ENCODE data around the gene CTNNA1. TPM values are rescaled to one million over a fixed set of nuclear protein-coding genes. Genes with fewer than 3 reads are reported as not detected.

Gene CTNNA1
- total RNA-seq, 1 donor from 2014 or later = 282 TPM

DNA sequence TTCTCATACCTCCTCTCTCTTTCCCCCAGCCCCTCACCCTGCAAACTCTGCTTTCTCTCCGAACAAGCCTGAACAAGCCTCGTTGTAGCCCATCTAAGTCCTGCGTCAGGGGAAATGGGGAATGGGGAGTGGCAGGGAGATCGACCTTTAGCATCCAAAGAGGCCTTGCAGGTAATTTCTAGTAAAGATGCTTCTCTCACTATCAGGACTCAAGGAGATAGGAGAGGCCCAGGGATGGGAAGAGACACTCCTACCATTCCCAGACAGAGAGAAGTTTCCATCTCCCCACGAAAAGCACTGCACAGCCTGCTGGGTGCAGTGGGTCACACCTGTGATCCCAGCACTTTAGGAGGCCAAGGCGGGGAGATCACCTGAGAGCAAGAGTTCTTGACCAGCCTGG, 44.4 kb upstream of the CTNNA1 start:
- peaks cover 28% of the 10 kb centered on the region for H3K4me1 Mint-ChIP-seq
- H3K27me3 Mint-ChIP-seq (ENCODE audit: low read depth) = no peaks in the 10 kb centered on the region
- H3K36me3 Mint-ChIP-seq (ENCODE audit: low read depth) = no peaks in the 10 kb centered on the region
- no peaks in the 10 kb centered on the region for H3K9me3 Mint-ChIP-seq
- no peak for DNase-seq (ENCODE audit: low read depth, low spot score)
- H3K4me3 Mint-ChIP-seq = no peak overlapping the region
- H3K27ac Mint-ChIP-seq (ENCODE audit: unreplicated experiment) = no peak overlapping the region
- TF ChIP-seq, protein P1, sequence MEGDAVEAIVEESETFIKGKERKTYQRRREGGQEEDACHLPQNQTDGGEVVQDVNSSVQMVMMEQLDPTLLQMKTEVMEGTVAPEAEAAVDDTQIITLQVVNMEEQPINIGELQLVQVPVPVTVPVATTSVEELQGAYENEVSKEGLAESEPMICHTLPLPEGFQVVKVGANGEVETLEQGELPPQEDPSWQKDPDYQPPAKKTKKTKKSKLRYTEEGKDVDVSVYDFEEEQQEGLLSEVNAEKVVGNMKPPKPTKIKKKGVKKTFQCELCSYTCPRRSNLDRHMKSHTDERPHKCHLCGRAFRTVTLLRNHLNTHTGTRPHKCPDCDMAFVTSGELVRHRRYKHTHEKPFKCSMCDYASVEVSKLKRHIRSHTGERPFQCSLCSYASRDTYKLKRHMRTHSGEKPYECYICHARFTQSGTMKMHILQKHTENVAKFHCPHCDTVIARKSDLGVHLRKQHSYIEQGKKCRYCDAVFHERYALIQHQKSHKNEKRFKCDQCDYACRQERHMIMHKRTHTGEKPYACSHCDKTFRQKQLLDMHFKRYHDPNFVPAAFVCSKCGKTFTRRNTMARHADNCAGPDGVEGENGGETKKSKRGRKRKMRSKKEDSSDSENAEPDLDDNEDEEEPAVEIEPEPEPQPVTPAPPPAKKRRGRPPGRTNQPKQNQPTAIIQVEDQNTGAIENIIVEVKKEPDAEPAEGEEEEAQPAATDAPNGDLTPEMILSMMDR (conservative IDR thresholded peaks at IDR 0.05) = no peak

DNA sequence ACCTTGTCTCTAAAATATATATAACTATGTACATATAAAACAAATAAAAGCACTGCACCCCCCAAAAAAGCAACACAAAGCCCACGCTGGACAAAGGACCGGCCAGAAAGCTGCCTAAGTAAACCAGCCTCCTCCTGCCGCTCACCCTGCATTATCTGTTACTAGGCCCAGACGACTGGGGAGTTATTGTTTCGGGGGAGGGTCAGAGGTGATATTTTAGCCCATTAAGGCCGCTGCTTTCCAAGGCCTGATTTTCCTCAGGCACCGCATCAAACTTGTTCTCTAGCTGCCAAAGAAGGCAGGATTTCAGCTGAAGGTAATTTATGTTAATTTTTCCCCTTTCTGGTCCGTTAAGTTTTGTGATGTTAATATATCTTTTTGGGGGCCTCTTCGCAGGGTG, 44.0 kb upstream of the CTNNA1 start:
- TF ChIP-seq, protein P1 (conservative IDR thresholded peaks at IDR 0.05) = no peak
- Mint-ChIP-seq H3K9me3 (no peaks in the 10 kb centered on the region), H3K4me1 (peaks cover 28% of the 10 kb centered on the region), H3K27me3 (ENCODE audit: low read depth) (no peaks in the 10 kb centered on the region), H3K36me3 (ENCODE audit: low read depth) (no peaks in the 10 kb centered on the region), H3K4me3 (no peak overlapping the region), H3K27ac (ENCODE audit: unreplicated experiment) (no peak overlapping the region)
- no peak for DNase-seq (ENCODE audit: low read depth, low spot score)

DNA sequence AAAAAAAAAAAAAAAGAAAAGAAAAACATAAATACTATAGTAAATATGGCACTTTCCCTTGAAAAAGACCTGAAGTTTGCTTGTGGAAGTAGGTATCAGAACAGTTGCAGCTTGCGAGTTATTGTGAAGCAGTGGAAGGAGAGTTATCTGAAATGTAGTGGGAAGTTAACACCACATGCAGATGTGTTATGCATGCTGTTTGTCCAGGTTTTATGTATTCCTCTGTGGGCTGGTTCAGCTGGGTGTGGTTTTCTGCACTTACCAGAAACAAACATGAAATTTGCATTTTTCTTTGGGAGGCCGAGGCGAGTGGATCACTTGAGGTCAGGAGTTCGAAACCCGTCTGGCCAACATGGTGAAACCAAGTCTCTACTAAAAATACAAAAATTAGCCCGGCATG, 42.1 kb upstream of the CTNNA1 start:
- no peak for DNase-seq (ENCODE audit: low read depth, low spot score)
- TF ChIP-seq, protein P1 (conservative IDR thresholded peaks at IDR 0.05) = no peak
- H3K9me3 Mint-ChIP-seq = no peaks in the 10 kb centered on the region

DNA sequence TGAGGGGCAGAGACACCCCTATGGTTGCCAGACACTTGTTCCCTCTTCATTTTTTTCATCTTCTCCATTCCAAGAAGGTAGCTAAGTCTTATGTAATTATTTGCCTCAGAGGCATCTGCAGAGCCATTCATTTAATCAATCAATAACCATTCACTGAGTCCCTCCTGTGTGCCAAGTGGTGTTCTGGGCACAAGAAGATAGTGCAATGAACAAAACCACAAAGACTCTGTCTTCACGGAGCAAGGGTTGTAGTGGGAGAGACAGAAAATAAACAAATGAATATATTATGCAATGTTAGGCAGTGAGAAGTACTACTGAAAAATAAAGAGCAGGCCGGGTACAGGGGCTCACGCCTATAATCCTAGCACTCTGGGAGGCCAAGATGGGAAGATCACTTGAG, 41.4 kb upstream of the CTNNA1 start:
- DNase-seq (ENCODE audit: low read depth, low spot score) = no peak
- H3K36me3 Mint-ChIP-seq (ENCODE audit: low read depth) = no peaks in the 10 kb centered on the region
- peaks cover 19% of the 10 kb centered on the region for H3K4me1 Mint-ChIP-seq
- peaks cover 4% of the 10 kb centered on the region for H3K27me3 Mint-ChIP-seq (ENCODE audit: low read depth)
- TF ChIP-seq, protein P1 (conservative IDR thresholded peaks at IDR 0.05) = no peak
- no peak overlapping the region for H3K27ac Mint-ChIP-seq (ENCODE audit: unreplicated experiment)
- no peak overlapping the region for H3K4me3 Mint-ChIP-seq
- no peaks in the 10 kb centered on the region for H3K9me3 Mint-ChIP-seq

More for the DNA sequence above, 42.1 kb upstream of the CTNNA1 start:
- H3K36me3 Mint-ChIP-seq (ENCODE audit: low read depth) = no peaks in the 10 kb centered on the region
- peaks cover 19% of the 10 kb centered on the region for H3K4me1 Mint-ChIP-seq
- no peak overlapping the region for H3K27ac Mint-ChIP-seq (ENCODE audit: unreplicated experiment)
- H3K27me3 Mint-ChIP-seq (ENCODE audit: low read depth) = peaks cover 4% of the 10 kb centered on the region
- H3K4me3 Mint-ChIP-seq = no peak overlapping the region

DNA sequence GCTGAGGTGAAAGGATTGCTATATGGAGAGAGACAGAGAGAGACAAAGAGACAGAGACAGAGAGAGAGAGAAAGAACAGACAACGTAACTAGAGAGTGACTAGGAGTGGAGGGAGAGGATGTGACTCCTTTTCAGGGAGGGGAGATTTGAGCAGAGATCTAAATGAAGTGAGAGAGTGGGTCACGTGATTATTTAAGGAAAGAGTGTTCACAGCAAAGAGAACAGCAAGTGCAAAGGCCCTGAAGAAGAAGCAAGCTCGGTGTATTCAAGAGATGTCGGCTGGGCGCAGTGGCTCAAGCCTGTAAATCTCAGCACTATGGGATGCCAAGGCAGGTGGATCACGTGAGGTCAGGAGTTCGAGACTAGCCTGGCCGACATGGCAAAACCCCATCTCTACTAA, 40.9 kb upstream of the CTNNA1 start:
- no peaks in the 10 kb centered on the region for H3K9me3 Mint-ChIP-seq
- no peaks in the 10 kb centered on the region for H3K36me3 Mint-ChIP-seq (ENCODE audit: low read depth)
- DNase-seq (ENCODE audit: low read depth, low spot score) = no peak
- H3K4me1 Mint-ChIP-seq = peaks cover 21% of the 10 kb centered on the region
- no peak overlapping the region for H3K4me3 Mint-ChIP-seq
- TF ChIP-seq, protein P1 (conservative IDR thresholded peaks at IDR 0.05) = no peak
- H3K27me3 Mint-ChIP-seq (ENCODE audit: low read depth) = peaks cover 4% of the 10 kb centered on the region
- H3K27ac Mint-ChIP-seq (ENCODE audit: unreplicated experiment) = no peak overlapping the region

DNA sequence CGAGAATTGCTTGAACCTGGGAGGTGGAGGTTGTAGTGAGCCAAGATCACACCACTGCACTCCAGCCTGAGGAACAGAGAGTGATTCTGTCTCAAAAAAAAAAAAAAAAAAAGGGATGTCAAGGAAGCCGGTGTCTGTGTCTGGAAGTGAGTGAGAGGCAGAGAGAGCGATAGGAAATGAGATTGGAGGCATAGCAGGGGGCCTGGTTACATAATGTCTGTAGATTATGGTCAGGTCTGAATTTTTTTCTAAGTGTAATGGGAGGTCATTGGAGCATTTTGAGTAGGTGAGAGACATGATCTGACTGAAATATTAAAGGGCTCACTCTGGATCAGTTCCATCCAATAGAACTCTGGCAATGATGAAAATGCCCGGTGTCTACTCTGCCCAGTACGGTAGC, 40.4 kb upstream of the CTNNA1 start:
- Mint-ChIP-seq H3K4me3 (no peak overlapping the region), H3K4me1 (peaks cover 21% of the 10 kb centered on the region), H3K9me3 (no peaks in the 10 kb centered on the region), H3K27me3 (ENCODE audit: low read depth) (peaks cover 4% of the 10 kb centered on the region), H3K27ac (ENCODE audit: unreplicated experiment) (no peak overlapping the region), H3K36me3 (ENCODE audit: low read depth) (no peaks in the 10 kb centered on the region)
- DNase-seq (ENCODE audit: low read depth, low spot score) = no peak
- TF ChIP-seq, protein P1 (conservative IDR thresholded peaks at IDR 0.05) = no peak
